Measurements from ENCODE around the gene ETS2.

- TF ChIP-seq RFX5 (IDR thresholded peaks at IDR 0.05; ENCODE audit: low read depth, low read length) (no peak), CTCF (conservative IDR thresholded peaks at IDR 0.05; ENCODE audit: low read depth, low read length) (no peak), BHLHE40 (IDR thresholded peaks at IDR 0.05; ENCODE audit: low read depth, low read length) (no peak), POLR2A (IDR thresholded peaks at IDR 0.05; ENCODE audit: low read depth, low read length) (no peak), RAD21 (IDR thresholded peaks at IDR 0.05; ENCODE audit: low read length) (no peak), ELK1 (IDR thresholded peaks at IDR 0.05; ENCODE audit: borderline replicate concordance, low read depth, low read length) (no peak), CEBPB (IDR thresholded peaks at IDR 0.05; ENCODE audit: low read depth, low read length) (no peak), SMC3 (IDR thresholded peaks at IDR 0.05; ENCODE audit: low read depth, low read length) (no peak)
- TF ChIP-seq, protein P1, sequence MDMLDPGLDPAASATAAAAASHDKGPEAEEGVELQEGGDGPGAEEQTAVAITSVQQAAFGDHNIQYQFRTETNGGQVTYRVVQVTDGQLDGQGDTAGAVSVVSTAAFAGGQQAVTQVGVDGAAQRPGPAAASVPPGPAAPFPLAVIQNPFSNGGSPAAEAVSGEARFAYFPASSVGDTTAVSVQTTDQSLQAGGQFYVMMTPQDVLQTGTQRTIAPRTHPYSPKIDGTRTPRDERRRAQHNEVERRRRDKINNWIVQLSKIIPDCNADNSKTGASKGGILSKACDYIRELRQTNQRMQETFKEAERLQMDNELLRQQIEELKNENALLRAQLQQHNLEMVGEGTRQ (IDR thresholded peaks at IDR 0.05; ENCODE audit: low read depth, low read length), result no peak
Observed at GRCh38 chr21:38869196-38869595, 63.5 kb downstream of the ETS2 start.

Data from IMR-90 (cell line).